Ishikawa (cell line): ENCODE data around the gene NELL1.

ENCODE experiments used
- CEBPB ChIP-seq: IDR thresholded peaks from 2 replicates; pipeline ENCODE4 v1.6.1; 2012
- CREB1 ChIP-seq: IDR thresholded peaks from 2 replicates; pipeline ENCODE4 v1.6.1; 2012; ENCODE audit warnings: low read depth
- EGR1 ChIP-seq: IDR thresholded peaks from 2 replicates; pipeline ENCODE4 v1.6.1; 2012
- EP300 ChIP-seq: IDR thresholded peaks from 2 replicates; pipeline ENCODE4 v1.6.1; 2012; ENCODE audit warnings: borderline replicate concordance
- NFIC ChIP-seq: IDR thresholded peaks from 2 replicates; pipeline ENCODE4 v1.6.1; 2012
- RAD21 ChIP-seq: IDR thresholded peaks from 2 replicates; pipeline ENCODE4 v1.6.1; 2012; ENCODE audit warnings: low read depth
- YY1 ChIP-seq: IDR thresholded peaks from 2 replicates; pipeline ENCODE4 v1.6.1; 2012; ENCODE audit warnings: low read depth
- TF ChIP-seq, protein P1 (sequence below): IDR thresholded peaks from 2 replicates; pipeline ENCODE4 v1.6.1; 2012
- TF ChIP-seq, protein P2 (sequence below): IDR thresholded peaks from 2 replicates; pipeline ENCODE4 v1.6.1; 2012; ENCODE audit warnings: low read depth, mild to moderate bottlenecking

DNA sequence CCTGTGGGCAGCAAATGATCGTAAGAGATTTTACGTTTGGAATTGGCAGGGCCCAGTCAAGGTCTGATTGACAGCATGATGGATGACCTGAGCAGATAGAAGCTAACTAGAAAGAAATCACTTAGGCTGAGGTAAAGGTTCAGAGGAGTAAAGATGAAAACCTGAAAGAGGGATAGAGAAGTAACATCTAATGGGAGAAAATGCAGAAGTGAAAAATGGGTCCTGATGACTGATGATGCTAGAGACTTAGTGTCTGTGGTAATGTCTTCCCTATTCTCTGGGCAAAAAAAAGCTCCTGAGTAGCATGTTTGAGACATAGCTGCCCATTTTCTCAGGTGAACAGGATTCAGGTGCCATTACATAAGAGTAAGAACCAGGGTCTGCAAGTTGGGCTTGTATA is 894.7 kb downstream of the NELL1 start:
- TF ChIP-seq, protein P1, sequence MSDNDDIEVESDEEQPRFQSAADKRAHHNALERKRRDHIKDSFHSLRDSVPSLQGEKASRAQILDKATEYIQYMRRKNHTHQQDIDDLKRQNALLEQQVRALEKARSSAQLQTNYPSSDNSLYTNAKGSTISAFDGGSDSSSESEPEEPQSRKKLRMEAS = no peak
- TF ChIP-seq CEBPB = no peak
- no peak for TF ChIP-seq EGR1
- TF ChIP-seq YY1 = no peak
- TF ChIP-seq, protein P2, sequence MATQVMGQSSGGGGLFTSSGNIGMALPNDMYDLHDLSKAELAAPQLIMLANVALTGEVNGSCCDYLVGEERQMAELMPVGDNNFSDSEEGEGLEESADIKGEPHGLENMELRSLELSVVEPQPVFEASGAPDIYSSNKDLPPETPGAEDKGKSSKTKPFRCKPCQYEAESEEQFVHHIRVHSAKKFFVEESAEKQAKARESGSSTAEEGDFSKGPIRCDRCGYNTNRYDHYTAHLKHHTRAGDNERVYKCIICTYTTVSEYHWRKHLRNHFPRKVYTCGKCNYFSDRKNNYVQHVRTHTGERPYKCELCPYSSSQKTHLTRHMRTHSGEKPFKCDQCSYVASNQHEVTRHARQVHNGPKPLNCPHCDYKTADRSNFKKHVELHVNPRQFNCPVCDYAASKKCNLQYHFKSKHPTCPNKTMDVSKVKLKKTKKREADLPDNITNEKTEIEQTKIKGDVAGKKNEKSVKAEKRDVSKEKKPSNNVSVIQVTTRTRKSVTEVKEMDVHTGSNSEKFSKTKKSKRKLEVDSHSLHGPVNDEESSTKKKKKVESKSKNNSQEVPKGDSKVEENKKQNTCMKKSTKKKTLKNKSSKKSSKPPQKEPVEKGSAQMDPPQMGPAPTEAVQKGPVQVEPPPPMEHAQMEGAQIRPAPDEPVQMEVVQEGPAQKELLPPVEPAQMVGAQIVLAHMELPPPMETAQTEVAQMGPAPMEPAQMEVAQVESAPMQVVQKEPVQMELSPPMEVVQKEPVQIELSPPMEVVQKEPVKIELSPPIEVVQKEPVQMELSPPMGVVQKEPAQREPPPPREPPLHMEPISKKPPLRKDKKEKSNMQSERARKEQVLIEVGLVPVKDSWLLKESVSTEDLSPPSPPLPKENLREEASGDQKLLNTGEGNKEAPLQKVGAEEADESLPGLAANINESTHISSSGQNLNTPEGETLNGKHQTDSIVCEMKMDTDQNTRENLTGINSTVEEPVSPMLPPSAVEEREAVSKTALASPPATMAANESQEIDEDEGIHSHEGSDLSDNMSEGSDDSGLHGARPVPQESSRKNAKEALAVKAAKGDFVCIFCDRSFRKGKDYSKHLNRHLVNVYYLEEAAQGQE = no peak
- no peak for TF ChIP-seq RAD21
- TF ChIP-seq EP300 = no peak
- no peak for TF ChIP-seq CREB1
- TF ChIP-seq NFIC = no peak
